Cardiac ventricle fibroblast (primary cell): Measurements from ENCODE around the gene OPN1MW2. TPM values are rescaled to one million over a fixed set of nuclear protein-coding genes. Genes with fewer than 3 reads are reported as not detected.

Experiments used
- total RNA-seq: library from RNA; depleted of rRNA; stranded (reverse); fragments of >200 nt; gene quantifications from 2 replicates; pipeline ENCODE4 v1.2.3, GENCODE V29; 2015

OPN1MW2 gene
- total RNA-seq: not detected in 2 replicates

DNA sequence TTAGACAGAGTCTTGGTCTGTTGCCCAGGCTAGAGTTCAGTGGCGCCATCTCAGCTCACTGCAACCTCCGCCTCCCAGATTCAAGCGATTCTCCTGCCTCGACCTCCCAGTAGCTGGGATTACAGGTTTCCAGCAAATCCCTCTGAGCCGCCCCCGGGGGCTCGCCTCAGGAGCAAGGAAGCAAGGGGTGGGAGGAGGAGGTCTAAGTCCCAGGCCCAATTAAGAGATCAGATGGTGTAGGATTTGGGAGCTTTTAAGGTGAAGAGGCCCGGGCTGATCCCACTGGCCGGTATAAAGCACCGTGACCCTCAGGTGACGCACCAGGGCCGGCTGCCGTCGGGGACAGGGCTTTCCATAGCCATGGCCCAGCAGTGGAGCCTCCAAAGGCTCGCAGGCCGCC lies at the start of gene OPN1MW2:
TSS of gene OPN1MW2 (plus strand) at position 301 of the 400 bp plus-strand sequence. CDS start at position 361, 60 bp downstream.

GRCh38 chrX:154182296-154182695 lies 37.3 kb upstream of the OPN1MW2 start, which contains the start of gene OPN1MW:
Gene OPN1MW (plus strand): TSS chrX:154182596. CDS start chrX:154182678, 82 bp downstream.

GRCh38 chrX:154257282-154257681 lies 37.7 kb downstream of the OPN1MW2 start, which contains the start of gene OPN1MW3:
Gene OPN1MW3 (plus strand): TSS chrX:154257582. CDS start chrX:154257620, 38 bp downstream.

Other genes starting within 250 kb of the OPN1MW2 start
- 34.6 and 36.1 TPM in 2 replicates for gene HCFC1, start 247.9 kb upstream of the OPN1MW2 start, total RNA-seq
- 11.1 and 12.6 TPM in 2 replicates for gene TMEM187, start 247.0 kb upstream of the OPN1MW2 start, total RNA-seq
- 48.9 and 56.3 TPM in 2 replicates for gene IRAK1, start 199.9 kb upstream of the OPN1MW2 start, total RNA-seq
- gene MECP2, start 122.0 kb upstream of the OPN1MW2 start, total RNA-seq: 31.1 and 33.2 TPM in 2 replicates
- not detected in 2 replicates for gene OPN1LW, start 75.5 kb upstream of the OPN1MW2 start, total RNA-seq
- not detected in 2 replicates for gene OPN1MW, start 37.2 kb upstream of the OPN1MW2 start, total RNA-seq
- gene OPN1MW3, start 37.8 kb downstream of the OPN1MW2 start, total RNA-seq: not detected in 2 replicates
- gene TEX28, start 75.4 kb downstream of the OPN1MW2 start, total RNA-seq: not detected in 2 replicates
- not detected in 2 replicates for gene TKTL1, start 76.0 kb downstream of the OPN1MW2 start, total RNA-seq
- gene FLNA, start 154.9 kb downstream of the OPN1MW2 start, total RNA-seq: 881 and 1,006 TPM in 2 replicates
- 34.4 and 50.2 TPM in 2 replicates for gene EMD, start 159.5 kb downstream of the OPN1MW2 start, total RNA-seq
- gene RPL10, start 178.6 kb downstream of the OPN1MW2 start, total RNA-seq: 7,807 and 8,845 TPM in 2 replicates
- 26.5 and 27.6 TPM in 2 replicates for gene DNASE1L1, start 189.5 kb downstream of the OPN1MW2 start, total RNA-seq
- 12.3 and 16.3 TPM in 2 replicates for gene TAFAZZIN, start 191.8 kb downstream of the OPN1MW2 start, total RNA-seq
- gene ATP6AP1, start 208.9 kb downstream of the OPN1MW2 start, total RNA-seq: 45.9 and 54.3 TPM in 2 replicates
- gene GDI1, start 217.4 kb downstream of the OPN1MW2 start, total RNA-seq: 59.0 and 65.1 TPM in 2 replicates
- 42.4 and 49.1 TPM in 2 replicates for gene FAM50A, start 224.4 kb downstream of the OPN1MW2 start, total RNA-seq
- 13.2 and 20.2 TPM in 2 replicates for gene PLXNA3, start 238.5 kb downstream of the OPN1MW2 start, total RNA-seq